ENCODE data around the gene PDCD2.

- TF ChIP-seq CTCF (IDR thresholded peaks at IDR 0.05) (no peak), POLR2A (IDR thresholded peaks at IDR 0.05) (no peak)
Measured at GRCh38 chr6:170596426-170596825, 12.0 kb upstream of the PDCD2 start.
